Stimulated activated CD4-positive, alpha-beta T cell treated with anti-CD3 and anti-CD28 coated beads, Interleukin-2, amount 100 ng/mL, for 4 hours (primary cell): ENCODE data around the gene BPIFB2.

Source experiments
- DNase-seq: peaks from one replicate; pipeline ENCODE4 v3.0.0-alpha.2; 2020; ENCODE audit warnings: low read depth

BPIFB2 gene

DNA sequence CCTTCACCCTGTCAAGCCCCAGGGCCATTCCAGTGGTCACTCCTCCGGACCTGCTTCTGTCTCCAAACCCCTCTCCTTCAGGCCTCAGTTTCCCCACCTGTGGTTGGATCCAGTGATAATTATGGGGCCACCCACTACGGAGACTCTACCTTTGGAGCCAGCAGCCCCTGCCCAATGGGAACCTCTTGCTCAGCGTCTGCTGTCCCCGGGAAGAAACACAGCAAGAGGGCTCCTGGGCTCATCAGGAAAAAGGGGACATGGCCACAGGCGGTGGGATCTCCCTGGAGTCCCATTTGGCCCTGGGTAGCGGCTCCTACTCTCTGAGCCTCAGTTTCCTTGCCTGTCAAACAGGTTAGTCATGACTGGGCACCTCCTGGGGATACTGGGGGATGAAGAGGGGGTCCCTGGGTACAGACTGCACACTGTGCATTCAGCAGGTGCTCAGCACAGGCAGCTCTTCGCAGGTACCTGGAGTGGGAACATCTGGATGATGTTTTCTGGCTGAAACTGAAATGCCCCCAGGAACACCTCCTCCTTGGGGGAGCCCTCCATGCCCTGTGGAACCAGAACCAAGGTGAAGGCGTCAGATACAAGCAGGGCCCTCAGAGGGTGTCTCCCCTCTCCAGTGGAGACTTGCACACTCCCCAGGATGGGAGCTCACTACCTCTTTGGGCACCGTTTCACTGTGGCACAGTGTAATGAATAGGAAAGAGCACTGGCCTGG lies 22.7 kb upstream of the BPIFB2 start:
- DNase-seq, result no peak

DNA sequence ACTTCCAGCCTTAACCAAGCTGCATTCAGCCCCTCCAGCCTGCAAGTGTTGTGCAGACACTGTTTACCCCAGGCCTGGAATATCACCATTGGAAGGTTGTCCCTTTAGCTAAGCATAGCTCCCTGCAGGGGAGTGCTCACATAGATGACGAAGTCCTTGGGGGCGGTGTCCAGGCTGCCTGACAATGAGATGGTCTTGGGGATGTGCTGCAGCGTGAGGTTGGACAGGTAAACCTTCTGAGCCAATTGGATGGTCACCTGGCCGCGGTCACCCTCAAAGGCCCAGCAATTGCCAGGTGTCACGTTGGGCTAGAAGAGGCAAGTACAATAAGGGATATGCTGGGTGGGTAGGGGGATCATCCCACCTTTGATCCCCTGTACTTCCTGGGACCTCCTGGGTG lies 21.9 kb upstream of the BPIFB2 start:
- DNase-seq, result no peak

DNA sequence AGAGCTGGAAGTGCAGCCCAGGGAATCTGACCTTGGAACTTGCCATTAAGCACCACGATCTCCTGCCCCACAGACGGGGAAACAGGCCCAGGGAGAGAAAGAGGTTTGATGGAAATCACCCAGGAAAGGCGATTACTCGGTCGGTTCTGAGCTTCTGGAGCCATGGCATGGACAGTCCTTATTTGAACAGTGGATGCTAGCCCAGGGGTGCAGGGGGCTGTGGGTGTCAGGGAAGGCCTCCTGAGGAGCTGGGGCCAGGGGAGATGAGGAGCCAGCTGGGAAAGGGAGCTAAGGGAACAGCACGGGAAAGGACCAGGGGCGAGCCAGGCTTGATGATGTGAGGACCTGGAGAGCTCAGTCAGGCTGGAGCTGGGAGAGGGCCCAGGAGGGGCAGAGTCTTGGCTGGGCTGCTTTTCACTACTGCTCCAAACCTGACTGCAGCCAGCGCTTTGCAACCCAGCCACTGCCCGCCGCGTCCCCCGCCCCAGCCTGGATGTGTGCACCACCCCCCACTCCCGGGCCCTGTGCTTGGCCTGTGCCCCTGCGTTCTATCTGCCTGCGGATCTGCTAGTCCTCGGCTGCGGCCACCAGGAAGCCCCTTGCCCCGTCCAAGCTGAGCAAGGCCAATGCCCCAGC lies 21.1 kb upstream of the BPIFB2 start:
- no peak for DNase-seq

DNA sequence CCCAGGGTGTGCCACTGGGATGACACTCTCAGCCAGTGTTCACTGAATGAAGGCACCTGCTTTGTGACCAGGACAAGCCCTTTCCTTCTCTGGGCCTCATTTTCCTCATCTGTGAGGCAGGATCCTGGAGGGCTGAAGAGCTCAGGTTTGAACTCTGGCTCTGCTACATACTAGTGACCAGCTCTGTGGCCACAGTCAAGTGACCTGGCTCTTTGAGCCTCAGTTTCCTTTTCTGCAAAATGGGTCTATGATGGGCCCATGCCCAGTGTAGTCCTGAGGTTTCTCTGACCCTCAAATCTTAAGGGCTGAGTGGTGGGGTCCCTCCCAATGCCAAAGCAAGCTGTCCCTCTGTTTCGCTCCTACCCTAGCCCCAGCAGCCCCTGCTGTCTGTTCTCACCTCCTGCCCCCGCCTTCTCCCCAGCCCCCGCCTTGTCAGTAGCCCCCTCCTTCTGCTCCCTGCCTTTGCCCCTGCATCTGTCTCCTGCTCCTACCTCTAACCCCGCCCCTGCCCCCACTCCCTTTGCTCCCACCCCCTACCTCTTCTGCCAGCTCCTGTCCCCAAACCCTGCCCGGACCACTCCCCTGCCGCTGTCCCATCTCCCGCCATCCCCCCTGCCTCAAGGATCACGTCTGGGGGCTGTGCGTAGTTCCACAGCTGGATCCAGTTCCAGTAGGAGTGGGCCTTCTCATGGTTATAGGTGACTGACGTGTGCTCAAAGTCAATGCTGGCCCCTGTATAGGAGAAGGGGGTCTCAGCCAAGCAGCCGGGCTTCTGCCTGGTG lies 20.3 kb upstream of the BPIFB2 start:
- DNase-seq, result no peak

GRCh38 chr20:32988008-32988407 lies 19.5 kb upstream of the BPIFB2 start:
- DNase-seq, result no peak

DNA sequence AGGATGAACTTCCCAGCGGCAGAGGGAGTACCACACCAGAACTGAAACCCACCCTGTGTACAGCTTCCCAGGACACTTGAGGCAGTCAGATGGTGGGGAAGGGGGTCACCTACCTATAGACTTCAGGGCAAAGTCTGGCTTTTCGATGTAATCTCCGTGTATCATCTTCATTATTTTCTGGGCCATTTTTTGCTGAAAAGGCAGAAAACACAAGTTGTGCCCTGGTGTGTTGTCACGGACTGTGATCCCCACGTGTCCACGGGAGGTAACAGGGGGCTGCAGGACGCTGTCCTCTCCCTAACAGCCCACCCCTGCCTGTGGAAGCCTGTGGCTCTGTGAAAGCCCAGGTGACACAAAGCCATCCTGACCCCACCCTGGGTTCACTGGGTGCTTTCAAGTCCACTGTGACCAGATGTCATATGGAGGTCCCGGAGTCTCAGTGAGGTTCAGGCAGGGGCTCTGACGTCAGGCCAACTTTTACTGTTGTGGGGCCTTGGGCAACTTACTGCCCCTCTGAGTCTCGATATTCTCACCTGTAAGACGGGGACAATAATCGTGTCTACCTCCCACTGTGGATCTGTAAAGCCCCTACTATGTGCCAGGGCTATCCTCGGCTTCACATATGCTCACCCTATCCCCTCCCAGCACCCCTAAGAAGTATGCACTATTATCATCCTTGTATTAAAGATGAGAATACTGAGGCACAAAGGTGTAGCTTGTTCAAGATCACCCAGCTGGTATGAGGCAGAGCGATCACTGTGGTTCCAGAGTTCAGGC lies 17.8 kb upstream of the BPIFB2 start:
- no peak for DNase-seq

GRCh38 chr20:32990426-32990825 lies 17.1 kb upstream of the BPIFB2 start:
- DNase-seq, result no peak

DNA sequence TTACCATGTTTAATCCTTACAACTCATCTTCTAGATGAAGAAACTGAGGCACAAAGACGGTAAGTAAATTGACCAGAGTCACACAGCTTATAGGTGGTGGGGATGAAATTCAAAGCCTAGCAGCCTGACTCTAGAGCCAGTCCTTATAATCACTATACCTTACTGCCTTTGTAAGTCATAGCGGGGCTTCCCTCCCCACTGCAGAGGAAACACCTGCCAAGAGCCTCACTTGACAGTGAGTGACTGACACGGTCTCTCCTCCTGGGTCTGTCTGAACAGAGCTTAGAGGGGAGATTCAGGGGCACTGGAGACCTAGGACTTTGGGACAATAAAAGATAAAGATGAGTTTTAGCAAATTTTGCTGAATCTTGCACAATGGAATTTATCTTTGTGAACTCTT lies 16.1 kb upstream of the BPIFB2 start:
- DNase-seq, result no peak

DNA sequence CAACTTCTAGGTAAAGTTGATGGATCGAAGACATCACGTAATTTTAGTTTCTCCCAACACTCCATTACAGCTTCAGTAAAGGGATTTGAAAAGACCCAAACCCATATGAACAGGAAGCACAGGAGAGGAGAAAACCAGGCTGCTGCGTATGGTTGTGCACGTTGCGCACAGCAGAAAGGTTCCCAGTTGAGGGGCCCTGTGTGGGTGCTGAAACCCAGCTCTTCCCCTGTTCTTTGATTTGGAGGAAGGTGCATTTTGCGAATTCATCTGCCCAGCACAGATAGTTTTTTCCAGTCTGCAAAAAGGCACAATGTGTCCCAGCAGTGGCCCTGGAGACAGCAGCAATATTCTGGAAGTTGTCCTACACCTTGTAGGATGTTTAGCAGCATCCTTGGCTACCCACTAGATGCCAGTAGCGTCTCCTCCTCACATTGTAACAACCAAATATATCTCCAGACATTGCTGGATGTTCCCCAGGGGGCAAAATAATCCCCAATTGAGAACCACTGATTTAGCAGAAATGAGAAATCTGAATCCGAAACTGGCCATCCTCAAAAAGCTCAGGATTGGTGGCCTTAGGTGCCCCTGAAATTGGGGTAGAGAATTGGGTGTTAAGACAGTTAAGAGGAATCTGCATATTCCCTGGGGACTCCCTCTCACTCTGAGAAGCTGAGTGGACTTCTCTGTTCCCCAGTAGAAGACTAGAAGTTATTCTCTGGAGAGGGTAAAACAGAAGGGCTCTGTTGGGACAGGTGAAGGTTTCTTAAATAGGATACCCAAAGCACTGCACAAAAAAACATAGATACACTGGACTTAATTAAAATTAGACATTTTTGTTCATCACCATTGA lies 15.5 kb upstream of the BPIFB2 start:
- no peak for DNase-seq

- DNase-seq, result peak; percentile 31
These were observed 13.9 kb upstream of the BPIFB2 start for GRCh38 chr20:32993496-32994050.

DNA sequence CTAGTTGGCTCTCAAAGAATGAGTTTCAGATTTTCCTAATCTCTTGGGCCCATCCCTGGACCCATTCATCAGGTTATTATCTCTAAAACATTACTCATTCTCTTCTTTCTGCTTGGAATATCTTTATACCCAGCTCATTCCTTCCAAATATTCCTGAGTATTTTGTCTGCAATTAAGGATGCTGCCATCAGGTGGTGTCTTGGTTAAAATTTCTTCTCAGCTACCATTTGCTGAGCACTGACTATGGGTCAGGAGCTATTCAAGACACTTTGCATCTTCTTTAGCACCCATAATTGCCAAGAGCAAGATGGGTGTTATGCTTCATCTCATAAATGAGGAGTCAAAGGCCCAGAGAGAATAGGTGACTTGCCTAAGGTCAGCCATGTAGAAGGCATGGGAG lies 11.7 kb upstream of the BPIFB2 start:
- DNase-seq, result no peak

GRCh38 chr20:32997431-32997830 lies 10.1 kb upstream of the BPIFB2 start:
- no peak for DNase-seq

GRCh38 chr20:32999603-33000250 lies 7.8 kb upstream of the BPIFB2 start:
- DNase-seq, result no peak

DNA sequence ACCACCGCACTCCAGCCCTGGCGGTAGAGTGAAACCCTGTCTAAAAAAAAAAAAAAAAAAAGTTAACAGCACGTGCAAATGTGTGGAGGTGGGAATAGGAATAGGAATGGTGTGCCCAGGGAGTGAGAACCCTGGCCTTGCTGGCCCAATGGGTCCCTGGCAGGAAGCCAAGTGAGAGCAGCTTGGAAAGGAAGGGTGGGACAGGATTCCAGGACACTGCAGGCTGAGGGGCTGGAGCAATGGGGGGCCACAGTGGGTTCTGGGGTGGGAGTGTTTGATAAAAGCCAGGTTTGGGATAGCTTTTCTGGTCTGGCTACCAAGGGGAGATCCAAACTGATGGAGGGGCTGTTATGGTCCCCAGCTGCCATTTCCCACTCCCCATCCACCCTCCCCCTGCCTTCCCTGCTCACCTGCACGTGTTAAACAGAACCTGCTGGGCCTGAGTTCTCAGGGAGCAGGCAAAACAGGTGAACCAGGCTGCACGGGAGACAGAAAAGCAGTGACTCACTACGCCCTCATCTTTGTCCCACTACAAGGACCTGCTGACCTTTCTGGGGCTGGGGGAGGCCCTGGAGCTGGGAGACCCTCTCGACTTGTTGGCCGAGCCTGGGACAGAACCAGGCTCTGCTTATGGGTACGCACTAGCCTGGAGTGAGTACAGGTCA lies 6.6 kb upstream of the BPIFB2 start:
- DNase-seq, result no peak

DNA sequence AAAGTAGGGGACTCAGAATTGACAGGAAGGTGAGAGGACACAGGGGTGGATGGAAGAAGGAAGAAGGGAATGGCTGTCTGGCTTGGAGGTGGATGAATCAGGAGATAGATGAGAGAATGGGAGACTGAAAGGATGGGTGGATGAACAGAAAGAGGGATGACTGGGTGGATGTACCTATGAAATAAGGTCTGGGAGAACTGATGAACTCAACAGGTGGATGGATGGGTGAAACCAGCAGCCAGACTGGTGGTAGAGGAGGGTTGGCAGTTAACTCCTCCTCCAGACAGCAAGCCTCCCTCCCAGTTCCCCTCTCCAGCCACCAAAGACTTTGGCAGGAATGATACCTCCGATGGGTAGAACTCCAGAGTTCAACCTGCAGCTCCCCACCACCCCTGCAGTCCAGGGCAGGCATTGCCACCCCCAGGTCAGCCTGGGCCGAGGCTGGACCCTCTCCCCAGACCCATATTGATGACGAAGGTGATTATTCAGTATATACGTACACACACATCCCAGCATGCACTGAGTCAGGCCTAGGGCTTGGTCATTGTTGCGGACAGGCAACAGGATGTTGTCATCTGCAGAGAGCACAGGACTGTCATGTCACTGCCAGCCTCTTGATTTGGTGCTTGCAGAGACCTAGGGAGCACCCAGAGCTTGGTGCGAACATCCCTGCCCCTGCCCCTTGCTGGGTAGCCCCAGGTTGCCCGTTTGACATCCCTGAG lies 5.3 kb upstream of the BPIFB2 start:
- no peak for DNase-seq

GRCh38 chr20:33004141-33004751 lies 3.3 kb upstream of the BPIFB2 start, which contains the start of gene SUN5:
TSS of gene SUN5 (minus strand) at chr20:33004433. CDS start at chr20:33004340, 93 bp downstream.
- no peak for DNase-seq

GRCh38 chr20:33005132-33005566 lies 2.4 kb upstream of the BPIFB2 start:
- DNase-seq, result no peak

- no peak for DNase-seq
These were observed 1.4 kb upstream of the BPIFB2 start for GRCh38 chr20:33005908-33006775.
